Adipose tissue (tissue), 3 donors: ENCODE measurements around the gene NOS1. TPM values are rescaled to one million over a fixed set of nuclear protein-coding genes. Genes with fewer than 3 reads are reported as not detected.

Source experiments
- H3K27ac ChIP-seq: one replicate; pipeline ENCODE4 v1.5.1; 2013; ENCODE audit warnings: low read depth, low read length
- WGBS, 3 donors: extraction: QIAGEN DNeasy Blood & Tissue Kit; methylation state at CpG; one replicate each; pipeline ENCODE4 v1.1.7; 2013; 5-methylcytosine and 5-hydroxymethylcytosine counted together
- polyA plus RNA-seq, 3 donors: library from polyadenylated mRNA; stranded (reverse); fragments of 200-250 nt; gene quantifications; one replicate each; pipeline ENCODE4 v1.2.3, GENCODE V29; 2013
- donor health status: healthy with polysubstance abuse.
- donor health status: Bipolar disorder and iron deficiency.
- donor health status: healthy.

Gene NOS1
- polyA plus RNA-seq, 3 donors = under 0.01 to 0.13 (median 0.04) TPM

DNA sequence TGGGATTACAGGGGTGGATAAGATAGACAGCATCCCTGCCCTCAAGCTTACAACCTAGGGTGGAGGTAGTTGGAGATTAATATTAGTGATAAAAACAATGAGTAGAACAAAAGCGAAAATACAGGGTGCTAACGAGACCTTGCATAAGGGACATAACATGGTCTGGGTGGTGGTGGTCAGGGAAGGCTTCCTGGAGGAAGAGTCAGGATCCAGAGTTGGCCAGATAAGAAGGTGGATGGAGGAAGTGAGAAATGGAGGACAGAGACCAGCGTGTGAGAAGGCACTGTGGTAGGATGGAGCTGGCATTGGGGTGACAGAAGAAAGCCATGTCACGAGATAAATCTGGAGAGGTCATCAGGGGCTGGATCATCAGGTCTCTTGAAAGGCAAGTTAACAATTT, 19.2 kb downstream of the NOS1 start:
- WGBS, 3 donors = 84 to 90% (median 86%) methylated on average over 4 of the region's 4 CpGs
- H3K27ac ChIP-seq = no peak overlapping the region

DNA sequence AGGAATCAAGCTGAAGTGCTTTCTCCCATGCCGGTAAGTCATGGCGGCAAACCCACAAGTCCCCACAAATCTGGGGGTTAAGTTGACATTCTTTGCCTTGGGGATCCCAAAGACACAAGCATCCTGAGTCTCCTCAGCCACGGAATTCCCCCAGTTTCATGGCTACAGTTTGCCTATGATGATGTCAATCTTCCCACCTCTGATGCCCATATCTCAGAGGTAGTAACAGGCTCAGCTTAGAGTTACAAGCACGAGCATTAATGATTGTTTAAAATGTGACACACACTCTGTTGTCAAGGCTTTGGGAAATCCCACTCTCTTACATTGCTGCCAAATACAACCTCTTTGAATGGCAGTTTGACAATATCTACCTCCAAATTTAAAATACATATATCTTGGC, 22.3 kb downstream of the NOS1 start:
- no peak overlapping the region for H3K27ac ChIP-seq
- 43 to 52% (median 51%) methylated on average over 4 of the region's 4 CpGs for WGBS, 3 donors

DNA sequence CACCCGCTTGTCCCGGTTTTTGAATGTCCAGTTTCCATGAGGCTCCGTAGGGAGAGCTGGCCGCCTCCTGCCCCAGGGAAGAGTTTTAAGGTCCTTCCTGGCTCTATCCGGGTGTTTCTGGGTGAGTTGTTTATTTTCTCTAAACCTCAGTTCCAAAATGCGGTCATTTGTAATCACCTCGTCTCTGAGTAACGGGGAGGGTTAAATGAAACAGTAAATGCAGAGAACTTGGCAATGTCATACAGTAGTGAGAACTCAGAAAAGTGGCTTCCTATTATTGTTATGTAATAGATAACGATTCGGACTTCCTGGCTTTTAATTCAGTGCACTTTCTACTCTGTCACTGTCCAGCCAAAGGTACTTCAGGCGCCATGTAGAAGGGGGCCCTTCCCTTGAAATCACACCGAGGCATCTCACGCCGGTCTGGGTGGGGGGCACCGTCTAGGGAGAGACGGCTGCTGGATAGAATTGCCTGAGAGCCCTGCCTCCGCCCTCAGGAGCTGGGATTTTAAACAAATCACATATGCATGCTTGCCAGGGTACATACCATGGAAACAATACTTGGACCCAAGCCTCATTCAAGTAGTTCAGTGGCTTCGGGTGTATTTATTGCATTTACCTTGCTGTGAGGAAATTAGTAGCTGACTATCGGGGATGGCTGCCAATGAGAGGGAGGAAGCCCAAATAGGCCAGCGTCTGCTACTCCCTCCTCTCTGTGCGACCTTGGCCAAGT, 26.4 kb downstream of the NOS1 start:
- no peak overlapping the region for H3K27ac ChIP-seq
- WGBS, 3 donors = 18 to 47% (median 21%) methylated on average over 21 of the region's 21 CpGs

DNA sequence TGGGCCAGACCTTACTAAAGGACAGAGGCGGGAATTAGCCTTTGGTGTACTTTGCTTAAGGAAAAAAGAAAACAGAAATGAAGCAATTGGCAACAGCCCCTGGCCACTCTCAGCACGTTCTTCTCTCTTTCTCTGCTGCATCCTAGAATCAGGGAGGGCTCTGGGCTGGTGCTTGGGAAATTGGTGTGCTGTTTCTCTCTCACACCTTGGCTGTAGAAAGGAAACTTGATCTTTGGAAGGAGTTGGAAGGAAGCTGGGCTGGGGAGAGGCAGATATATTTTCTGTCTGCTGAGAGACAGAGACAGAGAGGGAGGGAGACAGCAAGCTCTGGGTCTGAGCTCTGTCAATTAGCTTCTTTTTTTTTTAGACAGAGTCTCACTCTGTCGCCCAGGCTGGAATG, 27.4 kb downstream of the NOS1 start:
- no peak overlapping the region for H3K27ac ChIP-seq
- 21 to 67% (median 36%) methylated on average over 3 of the region's 3 CpGs for WGBS, 3 donors

DNA sequence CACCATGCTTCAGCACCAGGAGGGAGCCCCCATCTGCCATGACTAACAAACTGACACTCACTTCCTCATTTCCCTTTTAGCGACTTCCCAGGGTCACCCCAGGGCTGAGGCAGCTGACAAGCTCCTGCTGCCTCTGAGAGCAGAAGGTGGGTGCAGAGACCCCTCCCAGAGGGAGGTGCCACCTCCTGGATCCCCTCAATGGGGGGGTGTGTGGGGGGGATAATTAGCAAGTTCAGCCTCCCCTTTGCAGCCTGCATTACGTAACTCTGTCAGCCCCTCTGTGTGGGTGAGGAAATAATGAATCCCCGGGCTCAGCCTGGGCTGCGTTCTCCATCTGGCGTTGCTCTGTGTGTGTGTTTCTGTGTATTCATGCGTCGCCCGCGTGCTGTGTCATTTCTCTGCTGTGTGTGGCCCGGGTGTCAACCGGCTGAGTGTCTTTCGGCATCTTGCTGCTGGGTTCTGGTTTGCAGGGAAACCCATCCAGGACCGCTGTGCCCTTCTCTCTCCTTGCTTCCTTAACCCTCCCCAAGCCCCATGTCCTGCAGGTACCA, 28.0 kb downstream of the NOS1 start:
- H3K27ac ChIP-seq = no peak overlapping the region
- 19 to 46% (median 20%) methylated on average over 13 of the region's 13 CpGs for WGBS, 3 donors

DNA sequence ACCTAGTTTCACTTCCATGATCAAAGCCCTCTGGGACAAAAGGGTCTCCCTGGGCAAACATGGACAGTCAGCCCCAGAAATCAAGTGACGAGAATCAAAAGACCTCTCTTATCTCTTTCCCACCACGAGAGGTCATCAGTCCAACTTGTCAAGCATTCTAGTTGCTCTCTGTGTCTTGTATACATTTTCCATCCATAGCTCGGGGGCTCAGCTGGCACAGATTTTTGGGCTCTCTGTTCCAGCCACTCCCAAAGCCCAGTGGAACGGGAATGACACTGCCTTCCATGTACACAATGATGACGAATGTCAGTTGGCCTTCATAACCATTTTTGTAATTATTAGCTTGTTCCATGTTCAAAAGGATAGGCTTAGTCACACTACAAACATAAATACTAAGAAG, 29.7 kb downstream of the NOS1 start:
- H3K27ac ChIP-seq = no peak overlapping the region
- 65 to 80% (median 67%) methylated on average over 5 of the region's 5 CpGs for WGBS, 3 donors

DNA sequence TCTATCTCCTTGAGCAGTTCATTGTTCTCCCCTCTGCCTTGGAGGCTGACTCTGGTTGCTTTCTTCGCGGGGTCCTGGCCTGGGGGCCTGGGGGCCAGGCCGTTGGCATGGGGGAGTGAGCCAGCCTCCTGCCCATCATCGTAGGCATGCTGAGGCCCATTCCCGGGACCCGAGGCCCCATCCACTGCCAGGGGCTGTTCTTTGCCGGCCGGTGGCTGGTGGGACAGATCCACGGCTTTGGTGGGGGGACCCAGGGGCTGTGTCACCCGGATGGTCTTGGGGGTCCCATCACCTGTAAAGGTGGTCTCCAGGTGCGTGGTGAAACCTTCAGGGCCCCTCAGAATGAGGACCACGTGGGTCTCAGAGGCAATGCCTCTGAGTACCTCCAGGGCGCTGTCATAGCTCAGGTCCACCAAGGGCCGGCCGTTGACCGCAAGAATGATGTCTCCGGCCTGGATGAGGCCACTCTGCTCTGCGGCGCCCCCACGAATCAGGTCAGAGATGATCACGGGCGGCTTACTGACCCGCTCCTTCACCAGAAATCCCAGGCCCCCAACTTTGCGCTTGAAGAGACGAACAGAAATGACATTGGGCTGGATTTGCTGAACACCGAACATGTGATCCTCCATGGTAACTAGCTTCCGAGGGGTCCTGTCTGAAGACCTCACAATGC, 30.8 kb downstream of the NOS1 start:
- no peak overlapping the region for H3K27ac ChIP-seq
- 87 to 95% (median 92%) methylated on average over 27 of the region's 27 CpGs for WGBS, 3 donors

DNA sequence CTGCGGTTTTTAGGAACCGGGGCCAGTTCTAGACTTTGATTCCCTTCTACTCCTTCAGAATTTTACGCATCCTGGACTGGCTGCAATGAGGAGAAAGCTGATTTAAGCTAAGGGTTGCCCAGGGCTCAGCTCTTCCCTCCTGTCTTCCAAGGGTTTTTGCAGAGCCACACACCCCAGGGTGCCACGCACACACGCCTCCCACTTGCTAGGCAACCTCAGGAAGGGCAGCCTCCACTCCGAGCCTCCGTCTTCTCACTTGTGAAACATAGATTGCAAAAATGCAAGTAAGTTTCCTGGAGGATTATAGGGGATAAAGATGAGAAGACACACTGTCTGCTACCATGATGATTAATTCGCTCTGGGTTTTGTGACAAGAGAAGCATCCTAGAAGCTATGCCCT, 31.7 kb downstream of the NOS1 start:
- 81 to 87% (median 86%) methylated on average over 8 of the region's 8 CpGs for WGBS, 3 donors
- no peak overlapping the region for H3K27ac ChIP-seq

DNA sequence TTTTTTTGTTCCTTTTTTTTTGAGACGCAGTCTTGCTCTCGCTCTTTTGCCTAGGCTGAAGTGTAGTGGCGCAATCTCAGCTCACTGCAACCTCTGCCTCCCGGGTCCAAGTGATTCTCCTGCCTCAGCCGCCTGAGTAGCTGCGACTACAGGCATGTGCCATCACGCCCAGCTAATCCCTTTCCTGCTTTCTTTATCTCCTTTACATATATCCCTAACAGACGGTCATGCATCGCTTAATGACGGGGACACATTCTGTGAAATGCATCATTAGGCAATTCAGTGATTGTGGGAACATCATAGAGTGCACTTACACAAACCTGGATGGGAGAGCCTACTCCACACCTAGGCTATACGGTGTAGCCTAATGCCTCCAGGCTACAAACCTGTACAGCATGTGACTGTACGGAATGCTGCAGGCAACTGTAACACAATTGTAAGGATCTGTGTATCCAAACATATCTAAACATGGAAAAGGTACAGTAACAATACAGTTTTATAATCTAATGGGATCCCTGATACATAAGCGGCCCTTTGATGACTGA, 32.8 kb downstream of the NOS1 start:
- H3K27ac ChIP-seq = no peak overlapping the region
- 73 to 88% (median 73%) methylated on average over 13 of the region's 13 CpGs for WGBS, 3 donors

DNA sequence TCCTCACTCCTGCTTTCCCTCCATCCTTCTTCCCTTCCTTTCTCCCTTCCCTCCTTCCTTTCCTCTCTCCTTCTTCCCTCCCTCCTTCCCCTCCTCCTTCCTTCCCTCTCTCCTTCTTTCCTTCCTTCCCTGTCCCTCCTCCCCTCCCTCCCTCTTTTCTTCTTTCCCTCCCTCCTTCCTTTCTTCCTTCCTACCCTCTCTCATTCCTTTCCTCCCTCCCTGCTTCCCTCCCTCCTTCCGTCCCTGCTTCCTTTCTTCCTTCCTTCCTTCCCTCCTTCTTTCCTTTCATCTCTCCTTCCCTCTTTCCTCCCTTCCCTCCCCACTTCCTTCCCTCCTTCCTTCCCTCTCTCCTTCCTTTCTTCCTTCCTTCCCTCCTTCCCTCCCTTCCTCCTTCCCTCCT, 39.0 kb downstream of the NOS1 start:
- WGBS, 3 donors = 47 to 71% (median 60%) methylated on average over 1 of the region's 1 CpG
- H3K27ac ChIP-seq = no peak overlapping the region

DNA sequence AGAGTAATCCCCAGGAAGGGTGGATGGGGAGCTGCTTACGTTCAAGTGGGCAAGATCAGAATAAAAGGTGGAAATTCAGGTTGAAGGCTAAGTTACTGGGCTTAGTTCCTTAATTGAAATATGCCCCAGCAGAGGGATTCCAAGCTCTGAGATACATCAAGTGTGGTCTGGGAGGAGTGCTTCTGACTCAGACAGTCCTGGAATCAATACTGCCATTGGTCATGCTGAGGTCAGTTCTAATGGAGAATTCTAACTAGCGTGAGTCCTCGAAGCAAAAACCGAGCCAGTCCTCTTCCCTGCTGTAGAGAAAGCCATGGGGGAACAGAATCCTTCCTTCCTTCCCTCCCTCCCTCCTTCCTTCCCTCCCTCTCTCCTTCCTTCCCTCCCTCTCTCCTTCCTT, 39.9 kb downstream of the NOS1 start:
- 64 to 72% (median 69%) methylated on average over 4 of the region's 4 CpGs for WGBS, 3 donors
- H3K27ac ChIP-seq = no peak overlapping the region

DNA sequence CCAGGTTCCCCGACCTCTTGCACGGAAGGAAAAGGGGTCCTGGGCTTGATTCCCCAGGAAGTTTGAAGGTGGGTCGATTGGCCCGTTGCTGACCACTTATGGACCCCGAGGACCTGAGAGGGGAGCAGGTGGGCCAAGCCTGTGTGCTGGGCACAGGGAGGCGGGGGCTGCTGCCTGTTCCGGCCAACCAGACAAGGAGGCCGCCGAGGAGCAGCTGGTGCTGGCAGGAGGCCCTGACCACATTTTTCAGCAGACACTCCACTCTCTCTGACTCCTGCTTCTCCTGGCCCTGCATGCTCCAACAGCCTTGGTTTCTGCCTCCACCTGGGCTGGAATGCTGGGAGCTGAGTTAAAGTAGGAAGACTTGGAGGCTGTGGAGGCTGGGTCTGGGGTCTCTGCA, 42.8 kb downstream of the NOS1 start:
- 72 to 80% (median 75%) methylated on average over 9 of the region's 9 CpGs for WGBS, 3 donors
- H3K27ac ChIP-seq = no peak overlapping the region

DNA sequence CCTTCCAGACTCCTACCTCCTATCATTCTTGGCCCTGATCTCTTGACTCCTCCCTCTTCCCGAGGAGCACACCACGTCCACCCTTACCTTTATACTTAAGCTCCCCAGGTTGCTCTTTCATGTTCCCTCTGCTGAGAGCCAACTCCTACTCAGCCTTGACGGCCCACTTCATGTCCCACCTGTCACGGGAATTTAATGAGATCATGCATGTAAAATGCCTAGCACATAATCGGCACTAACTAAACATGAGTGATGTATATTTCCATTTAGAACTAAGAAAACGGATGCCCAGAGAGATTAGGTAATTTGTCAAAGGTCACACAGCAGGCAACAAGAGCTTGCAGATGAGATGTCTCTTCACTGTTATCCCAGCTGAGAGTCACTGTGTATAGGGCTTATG, 45.1 kb downstream of the NOS1 start:
- H3K27ac ChIP-seq = no peak overlapping the region
- WGBS, 3 donors = 76 to 83% (median 83%) methylated on average over 6 of the region's 6 CpGs

DNA sequence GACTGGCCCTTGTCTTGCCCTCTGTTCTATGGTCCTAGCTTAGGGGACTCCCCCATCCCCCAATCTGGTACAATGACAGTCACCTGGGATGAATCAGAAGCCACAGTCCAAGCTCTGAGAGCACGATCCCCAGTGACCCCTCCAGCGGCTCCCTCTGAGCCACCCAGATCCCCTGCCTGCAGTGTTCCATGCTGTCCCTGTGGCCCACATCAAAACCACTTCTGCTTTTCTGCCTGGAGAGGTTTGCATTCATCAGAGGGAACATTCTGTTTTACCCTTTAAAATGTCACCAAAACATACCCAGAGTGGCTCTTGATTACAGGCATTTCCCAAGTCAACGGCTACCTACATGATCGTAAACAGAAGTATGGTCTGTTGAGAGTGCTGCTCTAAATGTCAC, 47.5 kb downstream of the NOS1 start:
- 33 to 66% (median 36%) methylated on average over 4 of the region's 4 CpGs for WGBS, 3 donors
- H3K27ac ChIP-seq = no peak overlapping the region

DNA sequence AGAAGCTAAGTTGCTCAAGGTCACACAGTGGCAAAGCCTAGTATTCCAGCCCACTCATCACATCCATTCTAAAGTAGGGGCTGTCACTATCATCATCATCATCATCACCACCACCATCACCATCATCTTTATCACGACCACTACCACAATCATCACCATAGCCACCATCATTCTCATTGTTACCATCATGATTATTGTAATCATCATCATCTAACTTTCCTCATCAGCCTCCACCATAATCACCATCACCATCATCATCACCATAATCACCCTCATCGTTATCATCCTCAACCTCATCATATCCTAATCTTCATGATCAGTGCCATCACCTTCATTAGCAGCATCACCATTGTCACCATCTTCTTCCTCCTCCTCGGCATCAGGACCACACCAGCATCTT, 48.7 kb downstream of the NOS1 start:
- 78 to 89% (median 81%) methylated on average over 3 of the region's 3 CpGs for WGBS, 3 donors
- no peak overlapping the region for H3K27ac ChIP-seq

DNA sequence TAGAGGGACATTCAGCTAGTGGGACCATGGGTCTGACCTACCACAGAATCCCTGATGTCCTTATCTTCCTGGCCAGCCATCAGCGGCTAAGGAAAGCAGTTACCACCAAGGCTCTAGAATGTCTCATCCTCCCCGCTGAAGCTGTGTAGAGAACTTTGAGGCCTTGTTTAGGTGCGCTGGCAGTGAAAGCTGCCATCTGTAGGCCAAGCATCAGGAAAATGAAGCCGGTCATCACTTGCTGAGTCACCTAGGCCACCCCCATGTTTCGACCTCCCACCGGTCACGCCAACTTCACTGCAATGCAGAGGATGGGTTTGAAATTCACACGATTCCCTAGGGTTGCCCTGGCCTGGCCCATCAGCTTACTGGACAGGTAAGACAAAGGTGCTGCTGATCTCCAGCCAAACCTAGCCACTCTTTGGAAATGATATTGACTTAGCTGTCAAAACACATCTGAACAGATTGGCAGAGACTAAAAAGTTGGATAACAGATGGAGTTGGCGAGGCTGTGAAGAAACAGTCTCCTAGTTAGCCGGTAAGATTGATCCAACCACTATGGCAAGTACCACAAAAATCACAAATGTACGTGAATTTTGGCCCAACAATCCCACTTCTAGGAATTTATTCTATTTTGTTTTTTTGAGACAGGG, 52.0 kb downstream of the NOS1 start:
- 80 to 91% (median 90%) methylated on average over 11 of the region's 11 CpGs for WGBS, 3 donors
- H3K27ac ChIP-seq = no peak overlapping the region

DNA sequence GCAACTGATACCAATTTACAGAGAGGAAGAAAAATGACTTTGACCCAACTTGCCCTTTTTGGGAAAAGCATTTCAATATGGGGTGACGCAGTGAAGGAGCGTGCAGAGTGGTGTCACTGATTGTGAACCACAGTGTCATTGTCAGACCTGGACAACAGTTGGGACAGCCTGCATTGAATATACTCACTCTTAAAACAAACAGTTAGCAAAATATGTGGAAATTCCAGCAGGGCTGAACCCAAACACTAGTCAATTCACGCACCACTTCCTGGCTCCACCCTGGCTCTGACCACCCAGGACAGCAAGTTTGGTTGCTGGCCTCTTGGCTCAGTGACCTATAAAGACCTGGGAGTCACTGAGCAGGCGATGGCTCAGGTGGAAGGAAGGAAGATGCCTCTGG, 61.3 kb downstream of the NOS1 start:
- WGBS, 3 donors = 48 to 76% (median 62%) methylated on average over 4 of the region's 4 CpGs
- no peak overlapping the region for H3K27ac ChIP-seq

DNA sequence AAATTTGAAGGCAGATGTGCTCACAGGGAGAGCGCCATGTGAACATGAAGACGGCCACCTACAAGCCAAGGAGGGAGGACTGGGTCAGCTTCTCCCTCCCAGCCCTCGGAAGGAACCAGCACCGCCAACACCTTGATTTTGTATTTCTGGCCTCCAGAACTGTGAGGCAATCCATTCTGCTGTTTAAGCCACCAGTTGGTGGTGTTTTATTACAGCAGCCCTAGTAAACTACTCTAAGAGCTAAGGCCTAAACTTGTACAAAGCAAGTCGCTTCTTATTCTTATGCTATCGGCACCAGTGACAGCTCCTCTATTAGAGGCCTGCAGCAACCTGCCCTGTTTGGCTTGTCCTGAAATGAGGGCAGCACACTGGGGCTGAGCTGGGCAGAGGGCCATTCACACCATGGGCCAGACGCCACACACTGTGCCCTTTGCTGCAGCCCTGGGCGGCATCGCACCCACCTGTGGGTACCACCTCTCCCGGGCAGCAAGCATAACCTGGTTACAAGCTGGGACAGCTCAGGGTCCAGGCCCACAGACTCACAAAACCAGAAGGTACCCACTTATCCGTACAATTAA, 62.7 kb downstream of the NOS1 start:
- no peak overlapping the region for H3K27ac ChIP-seq
- 90 to 96% (median 91%) methylated on average over 11 of the region's 11 CpGs for WGBS, 3 donors

DNA sequence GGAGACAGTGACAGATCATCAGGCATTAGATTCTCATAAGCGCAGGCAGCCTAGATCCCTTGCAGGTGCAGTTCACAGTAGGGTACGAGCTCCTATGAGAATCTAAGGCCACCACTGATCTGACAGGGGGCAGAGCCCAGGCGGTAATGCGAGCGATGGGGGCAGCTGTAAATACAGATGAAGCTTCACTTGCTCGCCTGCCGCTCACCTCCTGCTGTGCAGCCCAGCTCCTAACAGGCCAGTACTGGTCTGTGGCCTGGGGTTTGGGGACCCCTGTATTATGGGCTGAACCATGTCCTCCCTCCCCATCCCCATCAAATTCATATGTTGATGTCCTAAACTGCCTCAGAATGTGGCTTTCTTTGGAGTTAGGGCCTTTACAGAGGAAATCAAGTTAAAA, 63.2 kb downstream of the NOS1 start:
- 86 to 95% (median 92%) methylated on average over 7 of the region's 7 CpGs for WGBS, 3 donors
- H3K27ac ChIP-seq = no peak overlapping the region
